Keratinocyte (primary cell): ENCODE measurements around the gene IL1A. TPM values are rescaled to one million over a fixed set of nuclear protein-coding genes. Genes with fewer than 3 reads are reported as not detected.
A peak's percentile ranks its signal among the peaks of the same experiment; 100 is the strongest.

Source experiments
- DNase-seq: peaks from one replicate; pipeline ENCODE4 v3.0.0-alpha.2; 2011; ENCODE audit warnings: low read depth, missing footprints, low spot score
- FAIRE-seq: peaks from 2 replicates; lab custom pipeline; 2011; peaks lifted over from hg19 to GRCh38; lab: Jason Lieb, UNC
- H2AFZ ChIP-seq: 2 replicates; pipeline ENCODE4 v1.6.0; 2012; ENCODE audit warnings: low read length, control low read depth, inconsistent platforms; ENCODE audit not compliant: control insufficient read depth
- H3K27ac ChIP-seq: 2 replicates; pipeline ENCODE4 v1.5.1; 2011; ENCODE audit warnings: low read length; ENCODE audit not compliant: control insufficient read depth, insufficient read depth
- H3K27me3 ChIP-seq: 3 replicates; pipeline ENCODE4 v1.6.0; 2011; ENCODE audit warnings: low read length; ENCODE audit not compliant: control insufficient read depth, insufficient read depth; ENCODE audit errors: extremely low read depth
- H3K36me3 ChIP-seq, 2 experiments: 2 replicates in 1 of 2; 3 replicates in 1 of 2; pipeline ENCODE4 v1.5.1; 2011; ENCODE audit warnings: low read length in 2 of 2, mild to moderate bottlenecking in 1 of 2; ENCODE audit not compliant: control insufficient read depth in 2 of 2, insufficient read depth in 2 of 2; ENCODE audit errors: extremely low read depth in 1 of 2
- H3K4me1 ChIP-seq: 3 replicates; pipeline ENCODE4 v1.5.1; 2011; ENCODE audit warnings: low read length; ENCODE audit not compliant: control insufficient read depth, insufficient read depth; ENCODE audit errors: extremely low read depth
- H3K4me2 ChIP-seq: 3 replicates; pipeline ENCODE4 v1.6.0; 2011; ENCODE audit warnings: low read depth, low read length; ENCODE audit not compliant: control insufficient read depth, insufficient read depth; ENCODE audit errors: extremely low read depth
- H3K4me3 ChIP-seq, 3 experiments: fragments of 200-600 bp in 1 of 3; sonication (generic) in 1 of 3; 2 replicates in 2 of 3; 3 replicates in 1 of 3; pipeline ENCODE4 v1.5.1; 2011 to 2016; ENCODE audit warnings: low read length in 3 of 3, mild to moderate bottlenecking in 3 of 3, control low read depth in 2 of 3, inconsistent platforms in 1 of 3, low read depth in 1 of 3, mixed read lengths in 1 of 3, mixed run types in 1 of 3, moderate library complexity in 1 of 3; ENCODE audit not compliant: control insufficient read depth in 2 of 3, insufficient read depth in 2 of 3; ENCODE audit errors: extremely low read depth in 1 of 3
- H3K79me2 ChIP-seq: 2 replicates; pipeline ENCODE4 v1.6.0; 2012; ENCODE audit warnings: low read length; ENCODE audit not compliant: control insufficient read depth, insufficient read depth
- H3K9ac ChIP-seq: 3 replicates; pipeline ENCODE4 v1.6.0; 2011; ENCODE audit warnings: low read length; ENCODE audit not compliant: control insufficient read depth, insufficient read depth; ENCODE audit errors: extremely low read depth
- H3K9me1 ChIP-seq: 3 replicates; pipeline ENCODE4 v1.6.0; 2011; ENCODE audit warnings: low read length; ENCODE audit not compliant: control insufficient read depth, insufficient read depth; ENCODE audit errors: extremely low read depth
- H3K9me3 ChIP-seq: 2 replicates; pipeline ENCODE4 v1.5.1; 2012; ENCODE audit warnings: low read depth, low read length; ENCODE audit not compliant: control insufficient read depth
- H4K20me1 ChIP-seq: 3 replicates; pipeline ENCODE4 v1.6.0; 2011; ENCODE audit warnings: low read length; ENCODE audit not compliant: control insufficient read depth, insufficient read depth; ENCODE audit errors: extremely low read depth
- CTCF ChIP-seq, 3 experiments: IDR thresholded peaks in 1 of 3; conservative IDR thresholded peaks in 1 of 3; optimal IDR thresholded peaks in 1 of 3; 2 replicates in 2 of 3; 3 replicates in 1 of 3; pipeline versions ENCODE3 to v1.5.1; 2011; ENCODE audit warnings: low read length in 3 of 3, mild to moderate bottlenecking in 3 of 3, moderate library complexity in 2 of 3, control low read depth in 1 of 3, inconsistent platforms in 1 of 3; ENCODE audit not compliant: insufficient read depth in 2 of 3; ENCODE audit errors: extremely low read depth in 1 of 3
- EZH2 ChIP-seq: IDR thresholded peaks from one replicate; pipeline ENCODE4 v1.6.1; 2012; ENCODE audit warnings: inconsistent platforms, mild to moderate bottlenecking, low read length, moderate library complexity
- dilution Hi-C: fragments of 300-500 bp; cut with MboI; formaldehyde crosslinking; loops from one replicate; pipeline ENCODE4 v1.7.0; 2020; ENCODE audit warnings: low sequenced_read_pairs; ENCODE audit not compliant: extremely low pct_ligation_motif_present
- polyA plus RNA-seq, 5 experiments: library from polyadenylated mRNA; depleted of rRNA in 3 of 5; stranded (reverse) in 3 of 5; stranded (forward) in 1 of 5; unstranded in 1 of 5; fragments of >200 nt; gene quantifications; 1 replicate in 1 of 5; 2 replicates in 3 of 5; 3 replicates in 1 of 5; pipeline versions ENCODE4 v1.2.1 to v1.2.3, GENCODE V29; 2011 to 2012; ENCODE audit warnings: missing spikeins in 2 of 5, low read depth in 1 of 5, low replicate concordance in 1 of 5

Gene IL1A
- polyA plus RNA-seq, 1 donor (not counting 4 experiments of a cell fraction or from before 2014, with no cell fraction given), result 269 TPM

- H3K27ac ChIP-seq, result no peak overlapping the region
- no peak overlapping the region for H3K4me2 ChIP-seq
- no peaks in the 10 kb centered on the region for H3K79me2 ChIP-seq
- peaks cover 8% of the 10 kb centered on the region for H4K20me1 ChIP-seq
- H3K4me3 ChIP-seq, result no peak overlapping the region
- H3K27me3 ChIP-seq, result no peaks in the 10 kb centered on the region
- dilution Hi-C loops, result no loop called here
- no peak for DNase-seq
- H3K4me1 ChIP-seq, result peaks cover 8% of the 10 kb centered on the region
- FAIRE-seq, result peak; percentile 64
- peaks cover 31 to 39% of the 10 kb centered on the region in 2 experiments for H3K36me3 ChIP-seq
- H3K9me3 ChIP-seq, result no peaks in the 10 kb centered on the region
- no peak for TF ChIP-seq EZH2
- H2AFZ ChIP-seq, result no peak overlapping the region
- H3K9me1 ChIP-seq, result peaks cover 2% of the 10 kb centered on the region
- no peak overlapping the region for H3K9ac ChIP-seq
These were observed 9.6 kb downstream of the IL1A start for GRCh38 chr2:112774536-112775285.

DNA sequence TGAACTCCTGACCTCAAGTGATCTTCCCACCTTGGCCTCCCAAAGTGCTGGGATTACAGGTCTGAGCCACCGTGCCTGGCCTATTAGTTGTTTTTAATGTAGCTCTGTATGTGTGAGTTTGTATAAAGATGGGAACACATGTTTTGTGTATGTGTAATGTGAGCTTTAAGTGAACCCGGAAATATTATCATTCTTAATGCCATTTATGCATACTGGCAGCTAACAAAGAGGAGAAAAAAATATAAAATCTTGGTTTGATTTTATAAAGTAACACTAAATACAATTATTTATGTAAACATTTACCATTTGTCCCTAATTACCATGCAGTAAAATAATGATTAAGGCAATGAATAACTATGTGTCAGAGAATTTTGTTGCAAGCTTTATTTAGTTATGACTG is 10.7 kb downstream of the IL1A start:
- Histone ChIP-seq H3K9ac (no peak overlapping the region), H3K27ac (no peak overlapping the region), H3K9me3 (no peaks in the 10 kb centered on the region), H4K20me1 (peaks cover 8% of the 10 kb centered on the region), H3K36me3 (peaks cover 21 to 28% of the 10 kb centered on the region in 2 experiments), H3K9me1 (peaks cover 2% of the 10 kb centered on the region), H3K27me3 (no peaks in the 10 kb centered on the region), H3K4me1 (no peaks in the 10 kb centered on the region), H3K4me3 (no peak overlapping the region), H3K79me2 (no peaks in the 10 kb centered on the region), H2AFZ (no peak overlapping the region), H3K4me2 (no peak overlapping the region)
- dilution Hi-C loops, result no loop called here
- FAIRE-seq, result no peak
- TF ChIP-seq CTCF (optimal IDR thresholded peaks at IDR 0.05 in 1 of 3, IDR thresholded peaks at IDR 0.05 in 1 of 3, conservative IDR thresholded peaks at IDR 0.05 in 1 of 3; ENCODE audit: extremely low read depth in 1 of 3, insufficient read depth in 2 of 3, low read length in 3 of 3), result no peak
- no peak for TF ChIP-seq EZH2
- DNase-seq, result no peak
